HG03521 (cell line): ENCODE results near the gene ATP1A2.

Experiments used
- ATAC-seq: cut with Tn5 transposase; IDR thresholded peaks from one replicate; pipeline ENCODE4 v1.9.1; 2021; ENCODE audit warnings: mild to moderate bottlenecking, moderate library complexity; ENCODE audit not compliant: unreplicated experiment

The ATP1A2 gene

DNA sequence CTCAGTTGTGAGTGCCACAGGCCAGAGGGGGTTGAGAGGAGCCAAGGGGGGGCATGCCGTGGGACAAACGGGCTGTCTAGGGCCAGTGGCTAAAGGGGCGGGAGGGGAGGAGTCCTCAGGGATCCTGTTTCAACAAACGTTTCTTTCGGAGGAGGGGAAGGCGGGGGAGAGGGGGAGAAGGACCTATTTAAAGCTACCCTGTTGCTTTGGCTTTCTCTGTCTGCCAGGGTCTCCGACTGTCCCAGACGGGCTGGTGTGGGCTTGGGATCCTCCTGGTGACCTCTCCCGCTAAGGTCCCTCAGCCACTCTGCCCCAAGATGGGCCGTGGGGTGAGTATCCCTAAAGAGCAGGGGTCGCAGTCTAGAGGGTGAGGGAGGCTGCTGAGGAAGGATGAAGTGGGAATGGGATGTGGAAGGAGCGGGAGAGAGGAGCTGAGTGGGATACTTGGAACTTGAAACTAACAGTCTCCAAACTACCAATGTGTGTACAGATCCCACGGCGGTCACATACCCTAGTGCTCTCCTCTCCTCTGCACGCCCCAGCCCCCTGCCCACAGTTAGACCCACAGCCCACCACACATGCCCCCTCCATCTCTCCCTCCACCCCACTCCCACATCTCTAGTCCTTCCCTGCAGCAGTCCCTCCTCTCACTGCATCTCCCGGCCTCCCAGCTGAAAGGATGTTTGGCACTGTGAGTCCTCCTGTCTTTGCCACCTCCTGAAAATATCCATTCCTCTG is at the start of gene ATP1A2:
Gene ATP1A2 (plus strand): TSS at position 215 of the 738 bp plus-strand sequence. CDS start 103 bp downstream, at position 318.
- no peak for ATAC-seq

GRCh38 chr1:160066829-160067745 is 48.5 kb upstream of the ATP1A2 start:
- ATAC-seq: no peak

DNA sequence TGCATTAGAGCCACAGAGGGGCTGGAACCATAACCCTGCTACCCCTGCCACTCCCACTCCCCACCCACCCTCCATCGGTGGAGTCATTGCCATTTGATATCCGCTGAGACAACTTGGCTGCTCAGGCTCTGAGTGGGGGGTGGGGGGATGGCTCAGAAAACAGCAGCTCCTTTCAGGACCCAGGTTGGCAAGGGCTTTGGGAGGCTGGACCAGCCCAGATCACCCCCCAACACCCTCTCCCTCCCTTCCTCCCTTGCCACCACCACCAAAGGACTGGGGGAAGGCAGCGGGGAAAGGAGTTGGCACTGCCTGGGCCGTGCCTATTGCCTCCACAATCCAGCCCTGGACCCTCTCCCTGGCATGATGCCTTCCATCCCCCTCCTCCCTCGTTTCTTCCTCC is 47.3 kb upstream of the ATP1A2 start:
- ATAC-seq: no peak

DNA sequence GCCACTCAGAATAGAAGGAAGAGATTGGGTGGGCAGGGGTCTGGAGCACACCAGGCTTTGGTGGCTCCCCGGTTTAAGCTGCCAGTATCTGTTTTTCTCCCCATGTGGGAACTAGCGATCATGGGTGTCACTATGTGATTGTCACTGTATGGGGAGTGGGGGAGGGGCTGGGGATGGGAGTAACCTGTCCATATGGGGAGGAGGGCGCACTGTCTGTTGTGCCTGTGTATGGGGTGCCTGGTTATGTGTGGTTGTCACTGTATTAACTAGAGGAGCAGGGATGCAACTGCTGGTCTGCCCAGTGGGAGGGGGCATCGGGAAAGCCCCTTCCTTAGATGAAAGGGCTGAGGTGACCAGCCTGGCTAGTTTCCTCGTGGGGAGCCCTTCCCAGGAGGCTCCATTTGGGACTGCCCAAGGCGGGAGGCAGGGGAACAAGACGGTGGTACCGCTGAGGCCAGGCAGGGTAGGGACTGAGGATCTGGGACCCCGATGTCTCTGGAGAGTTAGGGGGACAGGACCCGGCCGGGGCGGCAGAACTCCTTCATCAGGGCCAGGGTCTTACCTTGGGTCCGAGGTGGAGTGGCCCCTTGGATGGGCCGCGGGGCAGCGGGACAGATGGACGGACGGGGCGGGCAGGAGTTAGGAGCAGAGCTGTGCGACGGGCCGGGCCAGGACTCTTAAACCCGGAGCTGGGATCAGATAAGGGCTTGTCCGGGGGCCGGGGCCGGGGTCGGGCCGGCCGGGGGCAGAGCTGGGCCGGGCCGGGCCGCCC is 45.9 kb upstream of the ATP1A2 start, which contains the start of gene KCNJ10:
Gene KCNJ10 (minus strand): TSS at position 701 of the 772 bp plus-strand sequence. CDS start 27,628 bp downstream, outside the sequence.
- ATAC-seq: no peak

GRCh38 chr1:160070243-160071163 is 45.1 kb upstream of the ATP1A2 start:
- no peak for ATAC-seq

DNA sequence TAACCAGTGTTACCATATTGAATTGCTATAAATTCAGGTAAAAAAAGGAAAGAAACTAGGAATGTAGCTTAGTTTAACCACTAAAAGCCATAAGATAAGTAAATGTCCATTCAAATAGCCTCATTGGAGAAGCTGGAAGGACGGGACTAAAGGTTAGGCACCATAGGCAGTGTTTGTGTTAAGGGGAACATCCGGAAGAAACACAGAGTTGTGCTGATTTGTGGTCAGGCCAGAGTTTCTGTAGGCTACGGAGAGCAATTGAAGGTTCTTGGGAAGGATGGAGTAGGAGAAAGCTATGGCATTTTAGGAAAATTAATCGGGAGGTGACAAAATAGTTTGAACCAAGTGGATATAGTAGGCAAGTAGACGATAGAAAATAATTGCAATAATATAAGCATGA is 44.3 kb upstream of the ATP1A2 start:
- no peak for ATAC-seq

- ATAC-seq: no peak
Observed at GRCh38 chr1:160074865-160075264, 40.7 kb upstream of the ATP1A2 start.

DNA sequence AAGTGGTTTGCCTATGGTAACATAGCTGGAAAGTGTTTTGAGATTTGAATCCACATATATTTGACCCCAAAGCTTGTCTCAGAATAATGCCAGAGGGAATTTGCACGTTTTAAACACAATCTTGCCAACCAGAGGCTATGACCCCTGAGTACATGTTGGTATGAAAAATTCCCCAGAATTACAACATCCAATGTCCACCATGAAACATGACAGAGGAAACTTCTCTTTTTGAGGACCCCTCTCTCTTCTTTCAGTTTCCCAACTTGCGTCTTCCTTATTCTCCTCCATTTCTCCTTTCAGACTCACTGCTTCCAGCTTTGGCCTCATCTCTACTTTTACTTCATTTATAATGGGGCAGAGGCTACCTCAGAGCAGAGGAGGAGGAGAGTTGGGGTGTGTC is 39.7 kb upstream of the ATP1A2 start:
- no peak for ATAC-seq

DNA sequence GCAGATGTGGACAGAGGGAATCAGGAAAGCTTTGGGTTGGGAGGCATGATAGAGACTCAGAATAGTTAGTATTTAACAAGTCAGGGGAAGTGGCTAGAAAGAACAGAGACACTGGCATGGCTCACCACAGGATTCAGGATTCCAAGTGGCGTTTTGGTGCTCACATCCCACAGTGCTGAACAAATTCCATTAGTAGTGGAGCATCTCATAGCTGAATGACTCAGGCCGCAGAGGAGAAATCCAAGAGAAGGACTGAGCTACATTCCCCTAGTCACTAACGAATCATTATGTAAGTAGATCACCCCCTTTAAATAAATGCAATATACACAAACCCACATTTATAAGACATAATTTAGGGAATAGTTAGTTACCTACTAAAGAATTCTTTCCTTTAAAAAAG is 39.3 kb upstream of the ATP1A2 start:
- ATAC-seq: no peak

GRCh38 chr1:160077486-160077885 is 38.1 kb upstream of the ATP1A2 start:
- ATAC-seq: no peak

- peak; percentile 61 for ATAC-seq
Observed at GRCh38 chr1:160078512-160079195, 36.9 kb upstream of the ATP1A2 start.

DNA sequence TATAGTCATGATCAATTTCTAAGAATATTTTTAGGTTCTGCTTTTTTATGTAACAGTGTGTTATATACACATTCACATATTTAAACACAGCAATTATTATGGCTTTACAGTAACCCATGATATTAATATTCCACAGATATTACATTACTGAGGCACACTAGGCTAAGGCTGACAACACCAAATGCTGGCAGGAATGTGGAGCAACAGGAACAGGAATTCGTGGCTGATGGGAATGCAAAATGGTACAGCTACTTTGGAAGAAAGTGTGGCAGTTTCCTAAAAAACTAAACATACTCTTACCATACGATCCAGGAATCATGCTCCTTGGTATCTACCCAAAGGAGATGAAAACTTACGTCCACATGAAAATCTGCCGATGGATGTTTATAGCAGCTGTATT is 36.1 kb upstream of the ATP1A2 start:
- ATAC-seq: no peak

DNA sequence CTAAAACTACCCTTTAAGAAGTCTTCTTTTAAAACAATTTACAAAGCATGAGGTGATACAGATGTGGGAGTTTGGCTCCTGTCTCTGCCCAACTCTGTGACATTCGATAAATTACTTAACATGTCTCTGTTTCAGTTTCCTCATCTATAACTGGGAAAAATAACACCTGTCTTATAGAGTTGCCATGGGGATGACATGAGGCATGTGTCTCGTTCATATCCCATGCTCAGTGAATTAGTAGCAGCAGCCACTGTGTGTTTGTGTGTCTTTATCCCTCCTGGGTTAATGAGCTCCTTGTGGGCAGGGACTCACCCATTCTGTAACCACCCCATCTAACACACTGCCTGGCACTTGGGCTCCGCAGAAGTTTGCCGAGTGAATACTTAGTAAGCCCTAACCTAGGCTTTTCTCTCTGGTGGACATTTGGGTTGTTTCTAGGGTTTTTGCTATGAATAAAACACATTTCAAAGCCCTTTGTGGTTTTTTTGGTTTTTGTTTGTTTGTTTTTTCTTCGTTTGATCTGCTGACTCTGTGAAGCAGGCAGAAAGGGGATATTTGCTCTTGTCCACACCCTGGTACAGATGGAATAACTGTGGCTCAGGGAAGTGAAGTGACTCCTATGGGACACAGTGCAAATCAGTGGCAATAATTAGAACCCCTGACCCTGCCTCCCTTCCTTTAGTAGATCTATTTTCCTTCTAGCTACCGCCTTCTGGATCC is 35.0 kb upstream of the ATP1A2 start:
- ATAC-seq: no peak

GRCh38 chr1:160081261-160081936 is 34.2 kb upstream of the ATP1A2 start, which contains the start of gene KCNJ9:
Gene KCNJ9, plus strand, starts transcription at chr1:160081538. Its CDS starts 2,493 bp downstream, at chr1:160084031.
- no peak for ATAC-seq

GRCh38 chr1:160082487-160082886 is 33.1 kb upstream of the ATP1A2 start:
- no peak for ATAC-seq

- no peak for ATAC-seq
Observed at GRCh38 chr1:160082926-160083325, 32.6 kb upstream of the ATP1A2 start.

DNA sequence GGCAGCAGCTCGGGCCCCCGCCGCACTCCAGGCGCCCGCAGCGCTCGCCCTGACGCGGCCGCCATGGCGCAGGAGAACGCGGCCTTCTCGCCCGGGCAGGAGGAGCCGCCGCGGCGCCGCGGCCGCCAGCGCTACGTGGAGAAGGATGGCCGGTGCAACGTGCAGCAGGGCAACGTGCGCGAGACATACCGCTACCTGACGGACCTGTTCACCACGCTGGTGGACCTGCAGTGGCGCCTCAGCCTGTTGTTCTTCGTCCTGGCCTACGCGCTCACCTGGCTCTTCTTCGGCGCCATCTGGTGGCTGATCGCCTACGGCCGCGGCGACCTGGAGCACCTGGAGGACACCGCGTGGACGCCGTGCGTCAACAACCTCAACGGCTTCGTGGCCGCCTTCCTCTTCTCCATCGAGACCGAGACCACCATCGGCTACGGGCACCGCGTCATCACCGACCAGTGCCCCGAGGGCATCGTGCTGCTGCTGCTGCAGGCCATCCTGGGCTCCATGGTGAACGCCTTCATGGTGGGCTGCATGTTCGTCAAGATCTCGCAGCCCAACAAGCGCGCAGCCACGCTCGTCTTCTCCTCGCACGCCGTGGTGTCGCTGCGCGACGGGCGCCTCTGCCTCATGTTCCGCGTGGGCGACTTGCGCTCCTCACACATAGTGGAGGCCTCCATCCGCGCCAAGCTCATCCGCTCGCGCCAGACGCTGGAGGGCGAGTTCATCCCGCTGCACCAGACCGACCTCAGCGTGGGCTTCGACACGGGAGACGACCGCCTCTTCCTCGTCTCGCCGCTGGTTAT is 31.4 kb upstream of the ATP1A2 start:
- ATAC-seq: peak; percentile 49
